ENCODE data around the gene CFAP221.

Gene CFAP221

GRCh38 chr2:119657466-119658145 lies 113.4 kb downstream of the CFAP221 start:
- no peak for TF ChIP-seq CTCF (IDR thresholded peaks at IDR 0.05; ENCODE audit: low read depth, low read length, missing control alignments)
- in situ Hi-C loops (cut with HindIII; ENCODE audit: low pct_ligation_motif_present, low sequenced_read_pairs): no loop called here
- no peak overlapping the region for H3K27ac ChIP-seq
- H3K4me3 ChIP-seq (ENCODE audit: low read depth, low read length): no peak overlapping the region
- DNase-seq: no peak
- no peaks in the 10 kb centered on the region for H3K36me3 ChIP-seq (replicated peaks)
- peaks cover 5% of the 10 kb centered on the region for H3K27me3 ChIP-seq (replicated peaks)

- Histone ChIP-seq H3K27ac (no peak overlapping the region), H3K4me3 (ENCODE audit: low read depth, low read length) (no peak overlapping the region), H3K36me3 (replicated peaks) (no peaks in the 10 kb centered on the region), H3K27me3 (replicated peaks) (peaks cover 5% of the 10 kb centered on the region)
- peak; percentile 40 for DNase-seq
- in situ Hi-C loops (cut with HindIII; ENCODE audit: low pct_ligation_motif_present, low sequenced_read_pairs): no loop called here
- peak; percentile 90 for TF ChIP-seq CTCF (IDR thresholded peaks at IDR 0.05; ENCODE audit: low read depth, low read length, missing control alignments)
Observed at GRCh38 chr2:119659601-119660342, 115.5 kb downstream of the CFAP221 start.

GRCh38 chr2:119660343-119660658 lies 116.1 kb downstream of the CFAP221 start:
- Histone ChIP-seq H3K36me3 (replicated peaks) (no peaks in the 10 kb centered on the region), H3K27me3 (replicated peaks) (peaks cover 5% of the 10 kb centered on the region), H3K27ac (no peak overlapping the region), H3K4me3 (ENCODE audit: low read depth, low read length) (no peak overlapping the region)
- in situ Hi-C loops (cut with HindIII; ENCODE audit: low pct_ligation_motif_present, low sequenced_read_pairs): no loop called here
- no peak for DNase-seq
- TF ChIP-seq CTCF (IDR thresholded peaks at IDR 0.05; ENCODE audit: low read depth, low read length, missing control alignments): no peak

GRCh38 chr2:119662297-119662696 lies 118.0 kb downstream of the CFAP221 start:
- DNase-seq: no peak
- no peak overlapping the region for H3K4me3 ChIP-seq (ENCODE audit: low read depth, low read length)
- TF ChIP-seq CTCF (IDR thresholded peaks at IDR 0.05; ENCODE audit: low read depth, low read length, missing control alignments): no peak
- no peak overlapping the region for H3K27ac ChIP-seq
- no peaks in the 10 kb centered on the region for H3K36me3 ChIP-seq (replicated peaks)
- in situ Hi-C loops (cut with HindIII; ENCODE audit: low pct_ligation_motif_present, low sequenced_read_pairs): no loop called here
- H3K27me3 ChIP-seq (replicated peaks): no peaks in the 10 kb centered on the region

- Histone ChIP-seq H3K27ac (no peak overlapping the region), H3K36me3 (replicated peaks) (no peaks in the 10 kb centered on the region), H3K4me3 (ENCODE audit: low read depth, low read length) (no peak overlapping the region), H3K27me3 (replicated peaks) (no peaks in the 10 kb centered on the region)
- no peak for TF ChIP-seq CTCF (IDR thresholded peaks at IDR 0.05; ENCODE audit: low read depth, low read length, missing control alignments)
- no peak for DNase-seq
- in situ Hi-C loops (cut with HindIII; ENCODE audit: low pct_ligation_motif_present, low sequenced_read_pairs): no loop called here
Observed at GRCh38 chr2:119668546-119668945, 124.3 kb downstream of the CFAP221 start.

Measured in brain microvascular endothelial cell (primary cell).